ENCODE results near the gene ANKRD63. TPM values are rescaled to one million over a fixed set of nuclear protein-coding genes. Genes with fewer than 3 reads are reported as not detected.

Gene ANKRD63
- total RNA-seq, 1 experiment from 2014 or later, result 1.2 TPM

DNA sequence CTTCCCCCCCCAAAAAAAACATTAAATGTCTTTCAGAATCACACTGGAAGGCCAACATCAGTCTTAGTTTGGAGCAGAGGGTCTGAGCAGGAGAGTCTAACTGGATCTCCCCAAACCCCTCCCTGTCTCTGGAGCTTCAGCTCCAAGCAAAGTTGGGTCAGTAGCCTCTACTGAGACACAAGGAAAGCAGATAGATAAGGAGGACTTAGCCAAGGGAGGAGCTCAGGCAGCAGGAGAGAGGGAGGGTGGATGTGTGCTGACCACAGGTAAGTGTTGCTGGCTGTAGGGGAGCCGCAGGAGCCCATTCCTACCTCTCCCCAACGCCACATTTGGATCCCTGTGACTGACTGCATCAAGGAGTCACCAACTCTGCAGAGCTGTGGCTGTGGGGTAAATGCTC, 17.9 kb upstream of the ANKRD63 start:
- POLR2A ChIA-PET, result interaction anchor here (0.9 to 1.8 kb wide), 3 partner anchors 10 to 17 kb away, joined by 4 to 6 read pairs (median 5); no protein-coding TSS in a partner anchor
- CTCF ChIA-PET, result interaction anchor here (1.1 to 12.4 kb wide), 12 partner anchors 9 to 255 kb away, joined by 3 to 341 read pairs (median 10); partner anchors contain the start of genes ANKRD63, INAFM2 and PAK6
- Mint-ChIP-seq H3K4me1 (peaks cover 26% of the 10 kb centered on the region), H3K27ac (no peak overlapping the region), H3K9me3 (peaks cover 16% of the 10 kb centered on the region), H3K36me3 (peaks cover 18% of the 10 kb centered on the region), H3K27me3 (ENCODE audit: low read depth) (no peaks in the 10 kb centered on the region; the same call in 1 of the 2 replicates), H3K4me3 (no peak overlapping the region)
- TF ChIP-seq, protein P1, sequence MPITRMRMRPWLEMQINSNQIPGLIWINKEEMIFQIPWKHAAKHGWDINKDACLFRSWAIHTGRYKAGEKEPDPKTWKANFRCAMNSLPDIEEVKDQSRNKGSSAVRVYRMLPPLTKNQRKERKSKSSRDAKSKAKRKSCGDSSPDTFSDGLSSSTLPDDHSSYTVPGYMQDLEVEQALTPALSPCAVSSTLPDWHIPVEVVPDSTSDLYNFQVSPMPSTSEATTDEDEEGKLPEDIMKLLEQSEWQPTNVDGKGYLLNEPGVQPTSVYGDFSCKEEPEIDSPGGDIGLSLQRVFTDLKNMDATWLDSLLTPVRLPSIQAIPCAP (CRISPR knock-in tag; IDR thresholded peaks at IDR 0.05), result no peak
- TF ChIP-seq ELF4 (CRISPR knock-in tag; IDR thresholded peaks at IDR 0.05; ENCODE audit: low read depth), result no peak
- TF ChIP-seq IRF2 (CRISPR knock-in tag; IDR thresholded peaks at IDR 0.05; ENCODE audit: borderline replicate concordance, low read depth), result no peak
- TF ChIP-seq, protein P2, sequence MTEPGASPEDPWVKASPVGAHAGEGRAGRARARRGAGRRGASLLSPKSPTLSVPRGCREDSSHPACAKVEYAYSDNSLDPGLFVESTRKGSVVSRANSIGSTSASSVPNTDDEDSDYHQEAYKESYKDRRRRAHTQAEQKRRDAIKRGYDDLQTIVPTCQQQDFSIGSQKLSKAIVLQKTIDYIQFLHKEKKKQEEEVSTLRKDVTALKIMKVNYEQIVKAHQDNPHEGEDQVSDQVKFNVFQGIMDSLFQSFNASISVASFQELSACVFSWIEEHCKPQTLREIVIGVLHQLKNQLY (CRISPR knock-in tag; IDR thresholded peaks at IDR 0.05), result no peak
- TF ChIP-seq ETV6 (CRISPR knock-in tag; IDR thresholded peaks at IDR 0.05), result no peak
- TF ChIP-seq RELA (CRISPR knock-in tag; IDR thresholded peaks at IDR 0.05; ENCODE audit: borderline replicate concordance), result no peak
- no peak for TF ChIP-seq RORB (CRISPR knock-in tag; IDR thresholded peaks at IDR 0.05)
- TF ChIP-seq JUN (CRISPR knock-in tag; IDR thresholded peaks at IDR 0.05), result no peak
- TF ChIP-seq ZNF138 (CRISPR knock-in tag; conservative IDR thresholded peaks at IDR 0.05), result no peak
- TF ChIP-seq TEAD4 (CRISPR knock-in tag; IDR thresholded peaks at IDR 0.05), result no peak
- TF ChIP-seq, protein P3, sequence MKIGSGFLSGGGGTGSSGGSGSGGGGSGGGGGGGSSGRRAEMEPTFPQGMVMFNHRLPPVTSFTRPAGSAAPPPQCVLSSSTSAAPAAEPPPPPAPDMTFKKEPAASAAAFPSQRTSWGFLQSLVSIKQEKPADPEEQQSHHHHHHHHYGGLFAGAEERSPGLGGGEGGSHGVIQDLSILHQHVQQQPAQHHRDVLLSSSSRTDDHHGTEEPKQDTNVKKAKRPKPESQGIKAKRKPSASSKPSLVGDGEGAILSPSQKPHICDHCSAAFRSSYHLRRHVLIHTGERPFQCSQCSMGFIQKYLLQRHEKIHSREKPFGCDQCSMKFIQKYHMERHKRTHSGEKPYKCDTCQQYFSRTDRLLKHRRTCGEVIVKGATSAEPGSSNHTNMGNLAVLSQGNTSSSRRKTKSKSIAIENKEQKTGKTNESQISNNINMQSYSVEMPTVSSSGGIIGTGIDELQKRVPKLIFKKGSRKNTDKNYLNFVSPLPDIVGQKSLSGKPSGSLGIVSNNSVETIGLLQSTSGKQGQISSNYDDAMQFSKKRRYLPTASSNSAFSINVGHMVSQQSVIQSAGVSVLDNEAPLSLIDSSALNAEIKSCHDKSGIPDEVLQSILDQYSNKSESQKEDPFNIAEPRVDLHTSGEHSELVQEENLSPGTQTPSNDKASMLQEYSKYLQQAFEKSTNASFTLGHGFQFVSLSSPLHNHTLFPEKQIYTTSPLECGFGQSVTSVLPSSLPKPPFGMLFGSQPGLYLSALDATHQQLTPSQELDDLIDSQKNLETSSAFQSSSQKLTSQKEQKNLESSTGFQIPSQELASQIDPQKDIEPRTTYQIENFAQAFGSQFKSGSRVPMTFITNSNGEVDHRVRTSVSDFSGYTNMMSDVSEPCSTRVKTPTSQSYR (CRISPR knock-in tag; IDR thresholded peaks at IDR 0.05), result no peak
- ATAC-seq, result no peak
- DNase-seq (ENCODE audit: low spot score), result no peak

DNA sequence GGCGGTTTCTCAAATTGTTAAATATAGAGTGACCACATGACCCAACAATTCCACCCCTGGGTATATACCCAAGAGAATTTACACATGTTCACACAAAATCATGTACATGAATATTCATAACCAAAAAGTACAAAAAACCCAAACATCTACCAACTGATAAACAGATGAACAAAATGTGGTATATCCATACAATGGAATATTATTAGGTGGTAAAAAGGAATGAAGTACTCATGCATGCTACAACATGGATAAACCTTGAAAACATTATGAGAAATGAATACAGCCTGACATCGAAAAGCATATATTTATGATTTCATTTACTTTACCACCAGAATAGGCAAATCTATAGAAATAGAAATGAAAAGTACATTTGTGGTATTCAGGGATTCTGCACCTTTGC, 17.5 kb upstream of the ANKRD63 start:
- Mint-ChIP-seq H3K4me3 (no peak overlapping the region), H3K4me1 (peaks cover 29% of the 10 kb centered on the region), H3K27ac (no peak overlapping the region), H3K36me3 (peaks cover 18% of the 10 kb centered on the region), H3K9me3 (peaks cover 16% of the 10 kb centered on the region), H3K27me3 (ENCODE audit: low read depth) (no peaks in the 10 kb centered on the region; the same call in 1 of the 2 replicates)
- DNase-seq (ENCODE audit: low spot score) (no peak), ATAC-seq (no peak)
- ChIA-PET POLR2A (interaction anchor here (1.8 kb wide), 1 partner anchor 9 kb away, joined by 6 read pairs; no protein-coding TSS in a partner anchor), CTCF (interaction anchor here (1.1 to 12.4 kb wide), 6 partner anchors 9 to 44 kb away, joined by 4 to 341 read pairs (median 26); partner anchors contain the start of gene ANKRD63)
- TF ChIP-seq RORB (CRISPR knock-in tag; IDR thresholded peaks at IDR 0.05) (no peak), FOXP1 (CRISPR knock-in tag; IDR thresholded peaks at IDR 0.05; ENCODE audit: borderline replicate concordance) (no peak), TEAD1 (CRISPR knock-in tag; IDR thresholded peaks at IDR 0.05) (no peak), MYBL2 (CRISPR knock-in tag; IDR thresholded peaks at IDR 0.05) (no peak), CREM (CRISPR knock-in tag; IDR thresholded peaks at IDR 0.05) (no peak), TEAD4 (CRISPR knock-in tag; IDR thresholded peaks at IDR 0.05) (no peak), JAZF1 (CRISPR knock-in tag; IDR thresholded peaks at IDR 0.05) (no peak), NFYB (CRISPR knock-in tag; conservative IDR thresholded peaks at IDR 0.05; ENCODE audit: low read depth) (no peak), GRHL2 (CRISPR knock-in tag; IDR thresholded peaks at IDR 0.05; ENCODE audit: insufficient replicate concordance, severe bottlenecking) (no peak), PRRX2 (CRISPR knock-in tag; IDR thresholded peaks at IDR 0.05) (no peak), CREB1 (CRISPR knock-in tag; IDR thresholded peaks at IDR 0.05) (no peak), ZNF671 (CRISPR knock-in tag; IDR thresholded peaks at IDR 0.05) (no peak)
- TF ChIP-seq, protein P4, sequence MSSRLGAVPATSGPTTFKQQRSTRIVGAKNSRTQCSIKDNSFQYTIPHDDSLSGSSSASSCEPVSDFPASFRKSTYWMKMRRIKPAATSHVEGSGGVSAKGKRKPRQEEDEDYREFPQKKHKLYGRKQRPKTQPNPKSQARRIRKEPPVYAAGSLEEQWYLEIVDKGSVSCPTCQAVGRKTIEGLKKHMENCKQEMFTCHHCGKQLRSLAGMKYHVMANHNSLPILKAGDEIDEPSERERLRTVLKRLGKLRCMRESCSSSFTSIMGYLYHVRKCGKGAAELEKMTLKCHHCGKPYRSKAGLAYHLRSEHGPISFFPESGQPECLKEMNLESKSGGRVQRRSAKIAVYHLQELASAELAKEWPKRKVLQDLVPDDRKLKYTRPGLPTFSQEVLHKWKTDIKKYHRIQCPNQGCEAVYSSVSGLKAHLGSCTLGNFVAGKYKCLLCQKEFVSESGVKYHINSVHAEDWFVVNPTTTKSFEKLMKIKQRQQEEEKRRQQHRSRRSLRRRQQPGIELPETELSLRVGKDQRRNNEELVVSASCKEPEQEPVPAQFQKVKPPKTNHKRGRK (CRISPR knock-in tag; IDR thresholded peaks at IDR 0.05; ENCODE audit: borderline replicate concordance), result no peak
- TF ChIP-seq, protein P5, sequence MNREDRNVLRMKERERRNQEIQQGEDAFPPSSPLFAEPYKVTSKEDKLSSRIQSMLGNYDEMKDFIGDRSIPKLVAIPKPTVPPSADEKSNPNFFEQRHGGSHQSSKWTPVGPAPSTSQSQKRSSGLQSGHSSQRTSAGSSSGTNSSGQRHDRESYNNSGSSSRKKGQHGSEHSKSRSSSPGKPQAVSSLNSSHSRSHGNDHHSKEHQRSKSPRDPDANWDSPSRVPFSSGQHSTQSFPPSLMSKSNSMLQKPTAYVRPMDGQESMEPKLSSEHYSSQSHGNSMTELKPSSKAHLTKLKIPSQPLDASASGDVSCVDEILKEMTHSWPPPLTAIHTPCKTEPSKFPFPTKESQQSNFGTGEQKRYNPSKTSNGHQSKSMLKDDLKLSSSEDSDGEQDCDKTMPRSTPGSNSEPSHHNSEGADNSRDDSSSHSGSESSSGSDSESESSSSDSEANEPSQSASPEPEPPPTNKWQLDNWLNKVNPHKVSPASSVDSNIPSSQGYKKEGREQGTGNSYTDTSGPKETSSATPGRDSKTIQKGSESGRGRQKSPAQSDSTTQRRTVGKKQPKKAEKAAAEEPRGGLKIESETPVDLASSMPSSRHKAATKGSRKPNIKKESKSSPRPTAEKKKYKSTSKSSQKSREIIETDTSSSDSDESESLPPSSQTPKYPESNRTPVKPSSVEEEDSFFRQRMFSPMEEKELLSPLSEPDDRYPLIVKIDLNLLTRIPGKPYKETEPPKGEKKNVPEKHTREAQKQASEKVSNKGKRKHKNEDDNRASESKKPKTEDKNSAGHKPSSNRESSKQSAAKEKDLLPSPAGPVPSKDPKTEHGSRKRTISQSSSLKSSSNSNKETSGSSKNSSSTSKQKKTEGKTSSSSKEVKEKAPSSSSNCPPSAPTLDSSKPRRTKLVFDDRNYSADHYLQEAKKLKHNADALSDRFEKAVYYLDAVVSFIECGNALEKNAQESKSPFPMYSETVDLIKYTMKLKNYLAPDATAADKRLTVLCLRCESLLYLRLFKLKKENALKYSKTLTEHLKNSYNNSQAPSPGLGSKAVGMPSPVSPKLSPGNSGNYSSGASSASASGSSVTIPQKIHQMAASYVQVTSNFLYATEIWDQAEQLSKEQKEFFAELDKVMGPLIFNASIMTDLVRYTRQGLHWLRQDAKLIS (CRISPR knock-in tag; IDR thresholded peaks at IDR 0.05; ENCODE audit: borderline replicate concordance), result no peak
- TF ChIP-seq, protein P6, sequence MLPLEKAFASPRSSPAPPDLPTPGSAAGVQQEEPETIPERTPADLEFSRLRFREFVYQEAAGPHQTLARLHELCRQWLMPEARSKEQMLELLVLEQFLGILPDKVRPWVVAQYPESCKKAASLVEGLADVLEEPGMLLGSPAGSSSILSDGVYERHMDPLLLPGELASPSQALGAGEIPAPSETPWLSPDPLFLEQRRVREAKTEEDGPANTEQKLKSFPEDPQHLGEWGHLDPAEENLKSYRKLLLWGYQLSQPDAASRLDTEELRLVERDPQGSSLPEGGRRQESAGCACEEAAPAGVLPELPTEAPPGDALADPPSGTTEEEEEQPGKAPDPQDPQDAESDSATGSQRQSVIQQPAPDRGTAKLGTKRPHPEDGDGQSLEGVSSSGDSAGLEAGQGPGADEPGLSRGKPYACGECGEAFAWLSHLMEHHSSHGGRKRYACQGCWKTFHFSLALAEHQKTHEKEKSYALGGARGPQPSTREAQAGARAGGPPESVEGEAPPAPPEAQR (CRISPR knock-in tag; IDR thresholded peaks at IDR 0.05), result no peak
- TF ChIP-seq, protein P7, sequence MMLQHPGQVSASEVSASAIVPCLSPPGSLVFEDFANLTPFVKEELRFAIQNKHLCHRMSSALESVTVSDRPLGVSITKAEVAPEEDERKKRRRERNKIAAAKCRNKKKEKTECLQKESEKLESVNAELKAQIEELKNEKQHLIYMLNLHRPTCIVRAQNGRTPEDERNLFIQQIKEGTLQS (CRISPR knock-in tag; conservative IDR thresholded peaks at IDR 0.05), result no peak
